ENCODE data around the gene GSTO1. TPM values are rescaled to one million over a fixed set of nuclear protein-coding genes. Genes with fewer than 3 reads are reported as not detected.

Gene GSTO1
- total RNA-seq, 4 donors from 2014 or later, result 63.9 to 116 (median 97.6) TPM

Small RNA genes lying within 50 kb of the gene (small RNA-seq; reads per million reads assigned to genes)
- not detected for gene MIR4482
- gene MIR609, result not detected

Other genes with a start within 250 kb of the GSTO1 start
- 1 to 10 TPM in 2 of 4 donors, under 1 TPM in 2; 0.13 to 2.2 (median 1.2) TPM for gene COL17A1, start 169.0 kb upstream of the GSTO1 start, total RNA-seq
- gene SFR1, start 132.7 kb upstream of the GSTO1 start, total RNA-seq, result 1 to 10 TPM; 4.7 to 8.2 (median 6.0) TPM
- gene CFAP43, start 22.5 kb upstream of the GSTO1 start, total RNA-seq, result under 1 TPM in 3 of 4 donors, not detected in 1; 0.38 to 0.84 (median 0.60) TPM
- gene GSTO2, start 14.3 kb downstream of the GSTO1 start, total RNA-seq, result 1 to 10 TPM in 1 of 4 donors, under 1 TPM in 3; 0.12 to 1.4 (median 0.54) TPM
- 10 to 100 TPM; 23.4 to 66.2 (median 49.9) TPM for gene ITPRIP, start 83.6 kb downstream of the GSTO1 start, total RNA-seq
- gene CFAP58, start 98.9 kb downstream of the GSTO1 start, total RNA-seq, result under 1 TPM; 0.19 to 0.95 (median 0.33) TPM

All from omental fat pad (tissue), 4 donors.